Measurements from ENCODE around the gene FKBP3. TPM values are rescaled to one million over a fixed set of nuclear protein-coding genes. Genes with fewer than 3 reads are reported as not detected.

The FKBP3 gene
- total and polyA plus RNA-seq, 5 donors from 2014 or later: 43.8 to 79.2 (median 63.6) TPM

DNA sequence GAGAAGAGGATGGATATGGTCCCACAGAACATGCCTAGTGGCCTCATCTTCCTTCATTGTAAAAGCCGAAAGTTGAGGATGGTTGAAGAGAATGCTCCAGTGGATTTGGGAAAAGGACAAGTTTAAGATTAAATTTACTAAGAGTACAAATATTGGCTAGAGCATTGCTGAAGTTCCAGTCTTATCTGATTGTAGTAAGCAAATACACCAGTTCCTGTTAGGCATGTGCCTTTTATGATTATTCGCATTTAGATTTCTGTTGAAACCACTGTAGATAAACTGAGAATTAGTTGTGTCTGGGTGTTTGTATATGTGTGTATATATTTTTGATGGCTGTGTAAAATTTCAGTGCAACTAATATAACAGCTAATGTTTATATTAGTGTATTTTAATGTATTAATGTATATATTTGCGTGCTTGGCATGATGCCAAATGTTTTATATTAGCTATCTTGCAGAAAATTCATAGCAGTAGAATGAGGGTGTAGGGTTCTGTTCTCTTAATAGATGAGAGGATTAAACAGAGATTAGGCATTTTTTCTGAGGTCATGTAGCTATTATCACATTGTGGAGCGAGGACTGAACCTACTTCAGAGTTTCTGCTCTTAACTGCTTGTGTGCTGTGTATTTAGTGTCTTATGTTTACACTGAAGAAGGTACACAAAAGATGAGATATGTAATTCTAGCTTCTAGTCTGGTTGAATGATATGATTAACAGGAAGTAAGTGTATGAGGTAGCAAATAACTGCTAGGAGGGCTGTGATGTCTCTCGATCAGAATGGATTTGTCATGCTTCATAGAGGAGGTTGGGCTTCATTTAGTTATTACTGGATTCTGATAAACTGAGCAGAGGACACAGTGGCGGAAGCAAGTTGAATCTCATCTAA, 21.1 kb downstream of the FKBP3 start:
- no peak overlapping the region for H3K4me3 ChIP-seq (ENCODE audit: low read depth, low read length)
- H3K4me1 ChIP-seq (ENCODE audit: control insufficient read depth, insufficient read depth, low read length, poor library complexity, severe bottlenecking): no peaks in the 10 kb centered on the region
- Mint-ChIP-seq H3K4me1 (peaks cover 16 to 20% (median 19%) of the 10 kb centered on the region in 4 donors), H3K4me3 (no peak overlapping the region), H3K27me3 (no peaks in the 10 kb centered on the region), H3K36me3 (peaks cover 31% of the 10 kb centered on the region), H3K27ac (peak overlapping the region in 2 of 3 donors; percentile 21 to 65), H3K9me3 (no peaks in the 10 kb centered on the region)
- no peaks in the 10 kb centered on the region for H3K9me3 ChIP-seq (ENCODE audit: control insufficient read depth in 2 of 2, low read length in 2 of 2)
- peak in 1 of 2 donors; percentile 60 for ATAC-seq (ENCODE audit: low read depth in 2 of 2)
- peak in 1 of 3 donors; percentile 24 for DNase-seq
- no peaks in the 10 kb centered on the region for H3K27me3 ChIP-seq (ENCODE audit: control insufficient read depth, insufficient read depth, low read length)
- H3K27ac ChIP-seq (ENCODE audit: insufficient read depth, low read length, poor library complexity, severe bottlenecking): no peak overlapping the region
- peaks cover 75% of the 10 kb centered on the region for H3K36me3 ChIP-seq (ENCODE audit: control insufficient read depth, insufficient read depth, low read length)

- Histone ChIP-seq H3K27me3 (ENCODE audit: control insufficient read depth, insufficient read depth, low read length) (no peaks in the 10 kb centered on the region), H3K36me3 (ENCODE audit: control insufficient read depth, insufficient read depth, low read length) (peaks cover 81% of the 10 kb centered on the region), H3K9me3 (ENCODE audit: control insufficient read depth in 2 of 2, low read length in 2 of 2) (no peaks in the 10 kb centered on the region), H3K4me3 (ENCODE audit: low read depth, low read length) (no peak overlapping the region), H3K27ac (ENCODE audit: insufficient read depth, low read length, poor library complexity, severe bottlenecking) (no peak overlapping the region), H3K4me1 (ENCODE audit: control insufficient read depth, insufficient read depth, low read length, poor library complexity, severe bottlenecking) (no peaks in the 10 kb centered on the region)
- H3K27me3 Mint-ChIP-seq: no peaks in the 10 kb centered on the region
- DNase-seq (no peak), ATAC-seq (ENCODE audit: low read depth in 2 of 2) (no peak)
- H3K36me3 Mint-ChIP-seq: peaks cover 43% of the 10 kb centered on the region
- no peak overlapping the region for H3K4me3 Mint-ChIP-seq
- peak overlapping the region in 1 of 3 donors; percentile 29 for H3K27ac Mint-ChIP-seq
- peaks cover 5 to 28% (median 7%) of the 10 kb centered on the region in 4 donors for H3K4me1 Mint-ChIP-seq
- H3K9me3 Mint-ChIP-seq: no peaks in the 10 kb centered on the region
These were observed 29.7 kb downstream of the FKBP3 start for GRCh38 chr14:45104561-45104960.

GRCh38 chr14:45103806-45104205, 30.5 kb downstream of the FKBP3 start:
- no peaks in the 10 kb centered on the region for H3K4me1 ChIP-seq (ENCODE audit: control insufficient read depth, insufficient read depth, low read length, poor library complexity, severe bottlenecking)
- DNase-seq (no peak), ATAC-seq (ENCODE audit: low read depth in 2 of 2) (no peak)
- H3K27me3 Mint-ChIP-seq: no peaks in the 10 kb centered on the region
- H3K27ac ChIP-seq (ENCODE audit: insufficient read depth, low read length, poor library complexity, severe bottlenecking): no peak overlapping the region
- peaks cover 74% of the 10 kb centered on the region for H3K36me3 ChIP-seq (ENCODE audit: control insufficient read depth, insufficient read depth, low read length)
- no peaks in the 10 kb centered on the region for H3K27me3 ChIP-seq (ENCODE audit: control insufficient read depth, insufficient read depth, low read length)
- H3K4me3 Mint-ChIP-seq: no peak overlapping the region
- no peak overlapping the region for H3K27ac Mint-ChIP-seq
- H3K4me1 Mint-ChIP-seq: peaks cover 9 to 28% (median 10%) of the 10 kb centered on the region in 4 donors
- no peaks in the 10 kb centered on the region for H3K9me3 ChIP-seq (ENCODE audit: control insufficient read depth in 2 of 2, low read length in 2 of 2)
- peaks cover 45% of the 10 kb centered on the region for H3K36me3 Mint-ChIP-seq
- H3K4me3 ChIP-seq (ENCODE audit: low read depth, low read length): no peak overlapping the region
- H3K9me3 Mint-ChIP-seq: no peaks in the 10 kb centered on the region

DNA sequence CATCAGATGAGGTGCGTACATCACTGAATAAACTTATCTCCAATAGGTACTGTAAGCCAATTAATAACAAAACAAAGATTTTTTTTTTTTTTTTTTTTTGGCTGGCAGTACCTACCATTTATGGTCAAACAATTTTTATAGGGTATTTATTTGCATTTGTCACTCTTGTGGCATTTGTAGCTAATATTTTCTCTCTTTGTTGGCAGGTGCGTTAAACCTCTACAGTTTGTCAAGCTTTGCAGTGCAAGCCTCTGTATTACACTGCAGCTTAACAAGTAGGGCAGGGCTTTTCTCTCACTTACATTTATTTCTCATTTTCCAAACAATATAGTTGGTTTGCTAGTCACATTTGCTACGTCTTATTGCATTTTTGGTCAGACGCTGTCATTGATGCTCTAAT, 38.1 kb downstream of the FKBP3 start:
- Histone ChIP-seq H3K27me3 (ENCODE audit: control insufficient read depth, insufficient read depth, low read length) (no peaks in the 10 kb centered on the region), H3K4me1 (ENCODE audit: control insufficient read depth, insufficient read depth, low read length, poor library complexity, severe bottlenecking) (peaks cover 4% of the 10 kb centered on the region), H3K9me3 (ENCODE audit: control insufficient read depth in 2 of 2, low read length in 2 of 2) (no peaks in the 10 kb centered on the region), H3K36me3 (ENCODE audit: control insufficient read depth, insufficient read depth, low read length) (peaks cover 51% of the 10 kb centered on the region), H3K27ac (ENCODE audit: insufficient read depth, low read length, poor library complexity, severe bottlenecking) (no peak overlapping the region), H3K4me3 (ENCODE audit: low read depth, low read length) (no peak overlapping the region)
- no peak for DNase-seq
- no peaks in the 10 kb centered on the region for H3K9me3 Mint-ChIP-seq
- no peak overlapping the region for H3K4me3 Mint-ChIP-seq
- peak overlapping the region in 1 of 3 donors; percentile 52 for H3K27ac Mint-ChIP-seq
- peaks cover 52% of the 10 kb centered on the region for H3K36me3 Mint-ChIP-seq
- no peaks in the 10 kb centered on the region for H3K27me3 Mint-ChIP-seq
- no peak for ATAC-seq (ENCODE audit: low read depth in 2 of 2)
- H3K4me1 Mint-ChIP-seq: peaks cover 30 to 43% (median 34%) of the 10 kb centered on the region in 4 donors

- Histone ChIP-seq H3K4me1 (ENCODE audit: control insufficient read depth, insufficient read depth, low read length, poor library complexity, severe bottlenecking) (peaks cover 5% of the 10 kb centered on the region), H3K36me3 (ENCODE audit: control insufficient read depth, insufficient read depth, low read length) (peaks cover 41% of the 10 kb centered on the region), H3K4me3 (ENCODE audit: low read depth, low read length) (no peak overlapping the region), H3K27ac (ENCODE audit: insufficient read depth, low read length, poor library complexity, severe bottlenecking) (no peak overlapping the region), H3K27me3 (ENCODE audit: control insufficient read depth, insufficient read depth, low read length) (no peaks in the 10 kb centered on the region), H3K9me3 (ENCODE audit: control insufficient read depth in 2 of 2, low read length in 2 of 2) (no peaks in the 10 kb centered on the region)
- H3K4me1 Mint-ChIP-seq: peaks cover 28 to 49% (median 41%) of the 10 kb centered on the region in 4 donors
- ATAC-seq (ENCODE audit: low read depth in 2 of 2): no peak
- H3K27ac Mint-ChIP-seq: no peak overlapping the region
- no peaks in the 10 kb centered on the region for H3K27me3 Mint-ChIP-seq
- H3K4me3 Mint-ChIP-seq: no peak overlapping the region
- no peaks in the 10 kb centered on the region for H3K9me3 Mint-ChIP-seq
- DNase-seq: no peak
- H3K36me3 Mint-ChIP-seq: peaks cover 44% of the 10 kb centered on the region
These were observed 39.1 kb downstream of the FKBP3 start for GRCh38 chr14:45095143-45095542.

DNA sequence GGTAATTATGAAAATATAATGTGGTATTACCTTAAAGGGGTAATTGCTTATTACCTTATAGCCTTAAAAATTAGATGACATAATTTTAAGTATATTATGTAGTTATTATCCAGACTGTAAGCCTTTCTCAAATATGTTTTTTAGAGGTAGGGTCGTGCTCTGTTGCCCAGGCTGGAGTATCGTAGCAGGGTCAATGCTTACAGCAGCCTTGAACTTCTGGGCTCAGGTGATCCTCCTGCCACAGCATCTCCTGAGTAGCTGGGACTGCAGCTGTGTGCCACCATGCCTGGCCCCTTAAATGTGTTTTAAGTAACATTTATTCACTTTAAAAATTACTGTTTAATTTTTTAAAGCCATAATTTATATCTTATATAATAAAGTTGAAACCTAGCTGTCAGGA, 40.0 kb downstream of the FKBP3 start:
- Histone ChIP-seq H3K27me3 (ENCODE audit: control insufficient read depth, insufficient read depth, low read length) (no peaks in the 10 kb centered on the region), H3K4me3 (ENCODE audit: low read depth, low read length) (no peak overlapping the region), H3K9me3 (ENCODE audit: control insufficient read depth in 2 of 2, low read length in 2 of 2) (no peaks in the 10 kb centered on the region), H3K36me3 (ENCODE audit: control insufficient read depth, insufficient read depth, low read length) (peaks cover 34% of the 10 kb centered on the region), H3K27ac (ENCODE audit: insufficient read depth, low read length, poor library complexity, severe bottlenecking) (no peak overlapping the region), H3K4me1 (ENCODE audit: control insufficient read depth, insufficient read depth, low read length, poor library complexity, severe bottlenecking) (peaks cover 14% of the 10 kb centered on the region)
- Mint-ChIP-seq H3K9me3 (no peaks in the 10 kb centered on the region), H3K27me3 (no peaks in the 10 kb centered on the region), H3K4me1 (peaks cover 33 to 57% (median 49%) of the 10 kb centered on the region in 4 donors), H3K36me3 (peaks cover 40% of the 10 kb centered on the region), H3K4me3 (no peak overlapping the region), H3K27ac (no peak overlapping the region)
- no peak for ATAC-seq (ENCODE audit: low read depth in 2 of 2)
- DNase-seq: no peak

GRCh38 chr14:45091710-45092109, 42.6 kb downstream of the FKBP3 start:
- H3K27me3 ChIP-seq (ENCODE audit: control insufficient read depth, insufficient read depth, low read length): no peaks in the 10 kb centered on the region
- H3K36me3 ChIP-seq (ENCODE audit: control insufficient read depth, insufficient read depth, low read length): peaks cover 21% of the 10 kb centered on the region
- H3K27ac ChIP-seq (ENCODE audit: insufficient read depth, low read length, poor library complexity, severe bottlenecking): no peak overlapping the region
- H3K27me3 Mint-ChIP-seq: no peaks in the 10 kb centered on the region
- H3K4me1 Mint-ChIP-seq: peaks cover 46 to 70% (median 59%) of the 10 kb centered on the region in 4 donors
- H3K4me1 ChIP-seq (ENCODE audit: control insufficient read depth, insufficient read depth, low read length, poor library complexity, severe bottlenecking): peaks cover 38% of the 10 kb centered on the region
- H3K4me3 Mint-ChIP-seq: peak overlapping the region in 1 of 4 donors; percentile 43
- H3K9me3 Mint-ChIP-seq: no peaks in the 10 kb centered on the region
- H3K4me3 ChIP-seq (ENCODE audit: low read depth, low read length): peak overlapping the region; percentile 28
- no peak for ATAC-seq (ENCODE audit: low read depth in 2 of 2)
- no peak overlapping the region for H3K27ac Mint-ChIP-seq
- peaks cover 25% of the 10 kb centered on the region for H3K36me3 Mint-ChIP-seq
- DNase-seq: no peak
- no peaks in the 10 kb centered on the region for H3K9me3 ChIP-seq (ENCODE audit: control insufficient read depth in 2 of 2, low read length in 2 of 2)

All from CD4-positive, CD25-positive, alpha-beta regulatory T cell (primary cell).